ENCODE results near the gene FAM240B.

The FAM240B gene

DNA sequence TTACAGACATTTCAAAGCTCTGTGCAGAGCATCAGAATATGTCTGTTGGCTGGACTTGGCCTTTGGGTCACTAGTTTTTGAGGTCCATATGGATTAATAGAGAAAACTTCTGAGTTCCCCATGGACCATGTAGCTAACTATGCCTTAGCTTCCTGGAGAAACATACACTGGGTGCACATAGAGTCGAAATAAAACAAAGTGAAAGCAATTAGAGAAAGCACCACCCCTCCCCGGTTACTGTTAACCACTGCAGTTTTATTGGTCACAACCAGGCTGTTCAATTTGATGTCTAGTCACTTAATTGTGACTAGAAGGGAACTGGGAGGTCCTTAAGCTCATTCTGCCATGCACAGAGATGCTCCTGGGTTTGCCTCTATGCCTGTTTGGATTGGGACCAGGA, 4.2 kb downstream of the FAM240B start:
- Histone ChIP-seq H3K36me3 (ENCODE audit: low read length) (no peaks in the 10 kb centered on the region), H3K4me2 (ENCODE audit: low read depth, low read length, poor library complexity, severe bottlenecking) (no peak overlapping the region), H3K27ac (ENCODE audit: low read depth, low read length) (no peak overlapping the region), H2AFZ (ENCODE audit: low read depth, low read length, severe bottlenecking) (no peak overlapping the region), H3K27me3 (ENCODE audit: low read length) (no peaks in the 10 kb centered on the region), H3K9me3 (ENCODE audit: insufficient read depth, low read length) (no peaks in the 10 kb centered on the region), H3K9me2 (replicated peaks; ENCODE audit: insufficient read depth, low read length) (no peaks in the 10 kb centered on the region), H3K79me2 (ENCODE audit: insufficient read depth, low read length) (no peaks in the 10 kb centered on the region), H3K9ac (ENCODE audit: low read length) (no peak overlapping the region), H3K4me3 (ENCODE audit: insufficient read depth, low read length, poor library complexity, severe bottlenecking) (no peak overlapping the region), H4K20me1 (ENCODE audit: low read depth, low read length) (no peaks in the 10 kb centered on the region), H3F3A (ENCODE audit: insufficient read depth) (no peaks in the 10 kb centered on the region)
- TF ChIP-seq EZH2phosphoT487 (conservative IDR thresholded peaks at IDR 0.05; ENCODE audit: low read length), result no peak
- TF ChIP-seq, protein P1, sequence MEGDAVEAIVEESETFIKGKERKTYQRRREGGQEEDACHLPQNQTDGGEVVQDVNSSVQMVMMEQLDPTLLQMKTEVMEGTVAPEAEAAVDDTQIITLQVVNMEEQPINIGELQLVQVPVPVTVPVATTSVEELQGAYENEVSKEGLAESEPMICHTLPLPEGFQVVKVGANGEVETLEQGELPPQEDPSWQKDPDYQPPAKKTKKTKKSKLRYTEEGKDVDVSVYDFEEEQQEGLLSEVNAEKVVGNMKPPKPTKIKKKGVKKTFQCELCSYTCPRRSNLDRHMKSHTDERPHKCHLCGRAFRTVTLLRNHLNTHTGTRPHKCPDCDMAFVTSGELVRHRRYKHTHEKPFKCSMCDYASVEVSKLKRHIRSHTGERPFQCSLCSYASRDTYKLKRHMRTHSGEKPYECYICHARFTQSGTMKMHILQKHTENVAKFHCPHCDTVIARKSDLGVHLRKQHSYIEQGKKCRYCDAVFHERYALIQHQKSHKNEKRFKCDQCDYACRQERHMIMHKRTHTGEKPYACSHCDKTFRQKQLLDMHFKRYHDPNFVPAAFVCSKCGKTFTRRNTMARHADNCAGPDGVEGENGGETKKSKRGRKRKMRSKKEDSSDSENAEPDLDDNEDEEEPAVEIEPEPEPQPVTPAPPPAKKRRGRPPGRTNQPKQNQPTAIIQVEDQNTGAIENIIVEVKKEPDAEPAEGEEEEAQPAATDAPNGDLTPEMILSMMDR (IDR thresholded peaks at IDR 0.05; ENCODE audit: insufficient read depth, low read length, poor library complexity, severe bottlenecking), result no peak

DNA sequence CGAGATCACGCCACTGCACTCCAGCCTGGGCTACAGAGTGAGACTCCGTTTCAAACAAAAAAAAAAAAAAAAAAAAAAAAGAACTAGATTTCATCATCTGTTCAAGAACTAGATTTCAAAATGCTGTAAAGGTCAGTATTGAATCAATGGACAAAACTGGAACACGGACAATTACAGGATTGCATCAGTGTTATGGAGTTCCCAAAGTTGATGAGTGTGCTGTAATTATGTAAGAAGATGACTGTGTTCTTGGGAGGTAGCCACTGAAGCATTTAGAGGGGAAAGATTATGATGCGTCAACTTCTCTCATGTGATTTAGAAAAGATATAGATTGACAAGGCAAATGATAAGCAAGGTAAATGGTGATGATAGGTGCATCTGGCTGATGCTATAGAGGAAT, 6.5 kb downstream of the FAM240B start:
- H2AFZ ChIP-seq (ENCODE audit: low read depth, low read length, severe bottlenecking), result no peak overlapping the region
- no peak overlapping the region for H3K27ac ChIP-seq (ENCODE audit: low read depth, low read length)
- H3K4me3 ChIP-seq (ENCODE audit: insufficient read depth, low read length, poor library complexity, severe bottlenecking), result no peak overlapping the region
- no peaks in the 10 kb centered on the region for H3F3A ChIP-seq (ENCODE audit: insufficient read depth)
- no peaks in the 10 kb centered on the region for H3K9me3 ChIP-seq (ENCODE audit: insufficient read depth, low read length)
- no peaks in the 10 kb centered on the region for H3K36me3 ChIP-seq (ENCODE audit: low read length)
- no peaks in the 10 kb centered on the region for H4K20me1 ChIP-seq (ENCODE audit: low read depth, low read length)
- no peaks in the 10 kb centered on the region for H3K27me3 ChIP-seq (ENCODE audit: low read length)
- H3K9me2 ChIP-seq (replicated peaks; ENCODE audit: insufficient read depth, low read length), result no peaks in the 10 kb centered on the region
- H3K4me2 ChIP-seq (ENCODE audit: low read depth, low read length, poor library complexity, severe bottlenecking), result no peak overlapping the region
- TF ChIP-seq, protein P1 (IDR thresholded peaks at IDR 0.05; ENCODE audit: insufficient read depth, low read length, poor library complexity, severe bottlenecking), result no peak
- TF ChIP-seq EZH2phosphoT487 (conservative IDR thresholded peaks at IDR 0.05; ENCODE audit: low read length), result no peak
- H3K79me2 ChIP-seq (ENCODE audit: insufficient read depth, low read length), result no peaks in the 10 kb centered on the region
- no peak overlapping the region for H3K9ac ChIP-seq (ENCODE audit: low read length)

DNA sequence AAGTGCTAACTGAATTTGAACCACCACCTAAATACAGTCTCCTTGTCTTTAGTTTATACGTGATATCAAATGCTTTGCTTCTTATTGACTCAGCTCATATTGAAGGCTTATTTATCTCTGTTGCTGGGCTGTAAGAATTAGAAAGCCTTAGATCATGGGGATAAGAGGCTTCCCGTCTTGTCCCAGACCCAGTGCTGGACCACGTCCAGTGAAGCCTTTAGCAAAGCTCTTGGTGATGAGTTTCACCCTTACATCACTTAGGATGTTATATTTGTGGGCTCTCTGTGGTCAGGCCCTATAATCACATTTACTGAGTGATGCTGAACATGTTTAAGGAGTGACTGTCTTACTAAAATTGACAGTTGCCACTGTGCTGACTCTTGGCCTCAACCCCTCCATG, 11.2 kb downstream of the FAM240B start:
- Histone ChIP-seq H4K20me1 (ENCODE audit: low read depth, low read length) (no peaks in the 10 kb centered on the region), H2AFZ (ENCODE audit: low read depth, low read length, severe bottlenecking) (no peak overlapping the region), H3K9ac (ENCODE audit: low read length) (no peak overlapping the region), H3K36me3 (ENCODE audit: low read length) (no peaks in the 10 kb centered on the region), H3K27ac (ENCODE audit: low read depth, low read length) (no peak overlapping the region), H3K27me3 (ENCODE audit: low read length) (no peaks in the 10 kb centered on the region), H3K4me2 (ENCODE audit: low read depth, low read length, poor library complexity, severe bottlenecking) (no peak overlapping the region), H3K79me2 (ENCODE audit: insufficient read depth, low read length) (no peaks in the 10 kb centered on the region), H3F3A (ENCODE audit: insufficient read depth) (no peaks in the 10 kb centered on the region), H3K4me3 (ENCODE audit: insufficient read depth, low read length, poor library complexity, severe bottlenecking) (no peak overlapping the region), H3K9me2 (replicated peaks; ENCODE audit: insufficient read depth, low read length) (no peaks in the 10 kb centered on the region), H3K9me3 (ENCODE audit: insufficient read depth, low read length) (no peaks in the 10 kb centered on the region)
- no peak for TF ChIP-seq EZH2phosphoT487 (conservative IDR thresholded peaks at IDR 0.05; ENCODE audit: low read length)
- TF ChIP-seq, protein P1 (IDR thresholded peaks at IDR 0.05; ENCODE audit: insufficient read depth, low read length, poor library complexity, severe bottlenecking), result no peak
